Retinal pigment epithelial cell (primary cell): ENCODE measurements around the gene TFEB.
A peak's percentile ranks its signal among the peaks of the same experiment; 100 is the strongest.

Source experiments
- DNase-seq: peaks from one replicate; pipeline ENCODE4 v3.0.0-alpha.2; 2010; ENCODE audit warnings: low read depth
- H3K4me3 ChIP-seq: 2 replicates; pipeline ENCODE4 v1.5.1; 2011; ENCODE audit warnings: mild to moderate bottlenecking, low read length, control low read depth, moderate library complexity
- TF ChIP-seq, protein P1 (sequence below): conservative IDR thresholded peaks from 2 replicates; pipeline ENCODE4 v1.5.1; 2011; ENCODE audit warnings: low read depth, low read length, control low read depth, inconsistent platforms

The TFEB gene

DNA sequence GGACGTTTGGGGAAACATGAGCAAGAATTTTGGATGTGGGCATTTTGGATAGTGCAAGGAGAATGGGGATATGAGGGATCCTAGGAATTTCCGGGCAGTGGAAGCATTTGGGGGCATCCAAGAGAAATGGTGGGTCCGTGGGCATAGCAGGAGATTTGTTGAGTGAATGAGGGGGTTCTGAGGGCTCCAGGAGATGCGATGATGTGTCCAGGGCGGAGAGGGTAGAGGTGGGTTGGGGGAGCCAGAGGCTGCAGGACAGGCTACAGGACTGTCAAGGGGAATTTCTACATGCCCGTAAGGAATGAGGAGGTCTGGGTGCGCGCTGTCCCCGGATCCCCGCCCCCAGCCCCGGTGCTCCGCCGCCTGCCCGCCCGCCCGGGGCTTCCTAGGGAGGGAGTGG is 43.9 kb upstream of the TFEB start:
- TF ChIP-seq, protein P1, sequence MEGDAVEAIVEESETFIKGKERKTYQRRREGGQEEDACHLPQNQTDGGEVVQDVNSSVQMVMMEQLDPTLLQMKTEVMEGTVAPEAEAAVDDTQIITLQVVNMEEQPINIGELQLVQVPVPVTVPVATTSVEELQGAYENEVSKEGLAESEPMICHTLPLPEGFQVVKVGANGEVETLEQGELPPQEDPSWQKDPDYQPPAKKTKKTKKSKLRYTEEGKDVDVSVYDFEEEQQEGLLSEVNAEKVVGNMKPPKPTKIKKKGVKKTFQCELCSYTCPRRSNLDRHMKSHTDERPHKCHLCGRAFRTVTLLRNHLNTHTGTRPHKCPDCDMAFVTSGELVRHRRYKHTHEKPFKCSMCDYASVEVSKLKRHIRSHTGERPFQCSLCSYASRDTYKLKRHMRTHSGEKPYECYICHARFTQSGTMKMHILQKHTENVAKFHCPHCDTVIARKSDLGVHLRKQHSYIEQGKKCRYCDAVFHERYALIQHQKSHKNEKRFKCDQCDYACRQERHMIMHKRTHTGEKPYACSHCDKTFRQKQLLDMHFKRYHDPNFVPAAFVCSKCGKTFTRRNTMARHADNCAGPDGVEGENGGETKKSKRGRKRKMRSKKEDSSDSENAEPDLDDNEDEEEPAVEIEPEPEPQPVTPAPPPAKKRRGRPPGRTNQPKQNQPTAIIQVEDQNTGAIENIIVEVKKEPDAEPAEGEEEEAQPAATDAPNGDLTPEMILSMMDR, result no peak
- no peak for DNase-seq
- peak overlapping the region; percentile 67 for H3K4me3 ChIP-seq

DNA sequence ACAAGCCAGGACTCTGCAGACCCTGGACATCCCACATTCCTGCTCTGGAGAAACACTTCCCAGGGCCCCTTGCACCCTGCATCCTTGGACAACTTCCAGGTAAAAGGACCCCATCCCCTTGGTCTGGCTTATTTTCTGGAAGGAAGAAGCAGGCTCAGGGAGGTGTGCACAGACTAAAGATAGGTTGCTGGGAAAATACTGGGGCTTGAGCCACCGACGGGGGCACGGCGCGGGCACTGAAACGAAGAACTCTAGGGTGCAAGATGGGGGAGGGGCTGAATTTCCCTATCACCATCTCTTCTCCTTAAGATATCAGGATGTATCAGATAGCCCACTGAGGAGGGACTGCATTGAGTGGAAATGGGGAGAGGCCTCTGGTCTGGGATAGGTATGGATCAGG is 43.5 kb upstream of the TFEB start:
- TF ChIP-seq, protein P1, result no peak
- peak overlapping the region; percentile 67 for H3K4me3 ChIP-seq
- DNase-seq, result no peak

DNA sequence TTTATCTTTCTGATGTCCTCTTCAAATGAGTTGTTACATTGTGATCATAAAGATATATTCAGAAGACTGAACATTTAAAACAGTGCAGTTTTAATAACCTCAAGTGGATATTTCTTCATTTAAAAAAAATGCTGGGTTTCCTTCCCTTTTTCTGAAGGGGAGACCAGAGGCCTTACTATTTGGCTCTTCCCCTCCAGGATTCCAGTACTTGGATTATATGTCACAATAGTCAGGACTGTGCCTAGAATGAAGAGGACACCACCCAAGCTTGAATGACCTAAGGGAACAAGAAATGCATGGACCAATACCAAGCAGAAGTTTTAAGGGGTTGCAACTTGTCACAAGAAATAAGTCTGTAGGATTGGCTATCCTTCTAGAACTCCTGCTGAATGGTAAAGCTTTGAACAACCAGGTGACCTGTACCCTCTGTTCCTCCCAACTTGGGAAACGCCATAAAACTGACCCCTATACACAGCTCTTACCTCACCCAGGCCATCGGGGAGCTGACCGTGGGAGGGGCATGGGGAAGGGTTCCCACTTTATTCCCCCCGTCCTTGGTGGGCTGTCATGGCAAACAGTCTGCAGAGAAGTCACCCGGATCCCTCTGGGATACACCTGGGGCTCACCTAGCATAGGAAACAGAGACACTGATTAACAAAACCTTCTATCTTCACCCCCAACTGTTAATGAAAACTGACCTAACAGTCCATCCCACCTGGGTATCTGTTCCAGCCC is 42.3 kb upstream of the TFEB start:
- DNase-seq, result no peak
- H3K4me3 ChIP-seq, result no peak overlapping the region
- TF ChIP-seq, protein P1, result no peak

DNA sequence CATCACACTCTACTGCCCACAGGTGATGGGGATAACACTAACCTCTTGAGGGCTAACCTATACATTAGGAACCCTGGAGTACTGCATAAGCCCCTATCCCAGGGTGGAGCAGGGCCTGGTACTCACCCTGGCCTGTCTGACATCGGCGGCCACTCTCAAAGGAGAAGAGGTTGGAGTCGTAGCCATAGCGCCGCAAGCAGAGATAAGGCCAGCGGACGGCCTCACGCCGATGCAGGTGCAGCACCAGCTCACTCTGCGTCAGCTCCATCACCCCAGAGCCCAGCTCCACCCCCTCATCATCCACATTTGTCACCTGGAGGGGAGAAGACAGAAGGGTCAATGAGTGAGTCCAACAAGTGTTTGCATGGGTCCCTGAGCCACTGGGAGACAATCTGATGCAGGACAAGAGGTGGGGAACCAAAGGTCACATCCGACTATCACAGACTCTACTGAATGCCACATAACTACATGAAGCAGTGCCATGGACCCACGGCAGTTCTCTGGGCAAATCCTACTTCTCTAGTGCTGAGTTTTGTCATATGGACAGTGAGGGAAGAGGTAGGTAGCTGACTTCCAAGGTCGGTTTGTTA is 40.0 kb upstream of the TFEB start:
- no peak for DNase-seq
- TF ChIP-seq, protein P1, result no peak
- H3K4me3 ChIP-seq, result no peak overlapping the region

DNA sequence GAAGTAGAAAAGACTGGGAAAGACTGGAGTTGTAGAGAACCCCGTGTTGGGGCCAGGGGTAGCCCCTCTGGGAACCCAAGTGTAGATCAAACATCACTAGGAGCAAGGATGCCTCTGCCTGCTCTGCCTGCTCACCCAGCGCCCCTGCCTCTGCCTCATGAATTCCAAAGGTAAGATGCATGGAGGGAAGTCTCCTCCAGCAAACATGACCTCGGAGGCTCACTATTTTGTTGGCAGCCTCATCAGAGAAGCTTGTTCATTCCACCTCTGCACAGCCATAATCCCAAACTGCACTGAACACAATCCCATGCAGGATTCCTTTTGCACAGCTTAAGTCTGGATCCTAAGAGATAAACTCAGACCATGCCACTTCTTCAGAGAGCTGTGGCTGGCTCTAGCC is 39.4 kb upstream of the TFEB start:
- no peak overlapping the region for H3K4me3 ChIP-seq
- no peak for DNase-seq
- TF ChIP-seq, protein P1, result no peak

DNA sequence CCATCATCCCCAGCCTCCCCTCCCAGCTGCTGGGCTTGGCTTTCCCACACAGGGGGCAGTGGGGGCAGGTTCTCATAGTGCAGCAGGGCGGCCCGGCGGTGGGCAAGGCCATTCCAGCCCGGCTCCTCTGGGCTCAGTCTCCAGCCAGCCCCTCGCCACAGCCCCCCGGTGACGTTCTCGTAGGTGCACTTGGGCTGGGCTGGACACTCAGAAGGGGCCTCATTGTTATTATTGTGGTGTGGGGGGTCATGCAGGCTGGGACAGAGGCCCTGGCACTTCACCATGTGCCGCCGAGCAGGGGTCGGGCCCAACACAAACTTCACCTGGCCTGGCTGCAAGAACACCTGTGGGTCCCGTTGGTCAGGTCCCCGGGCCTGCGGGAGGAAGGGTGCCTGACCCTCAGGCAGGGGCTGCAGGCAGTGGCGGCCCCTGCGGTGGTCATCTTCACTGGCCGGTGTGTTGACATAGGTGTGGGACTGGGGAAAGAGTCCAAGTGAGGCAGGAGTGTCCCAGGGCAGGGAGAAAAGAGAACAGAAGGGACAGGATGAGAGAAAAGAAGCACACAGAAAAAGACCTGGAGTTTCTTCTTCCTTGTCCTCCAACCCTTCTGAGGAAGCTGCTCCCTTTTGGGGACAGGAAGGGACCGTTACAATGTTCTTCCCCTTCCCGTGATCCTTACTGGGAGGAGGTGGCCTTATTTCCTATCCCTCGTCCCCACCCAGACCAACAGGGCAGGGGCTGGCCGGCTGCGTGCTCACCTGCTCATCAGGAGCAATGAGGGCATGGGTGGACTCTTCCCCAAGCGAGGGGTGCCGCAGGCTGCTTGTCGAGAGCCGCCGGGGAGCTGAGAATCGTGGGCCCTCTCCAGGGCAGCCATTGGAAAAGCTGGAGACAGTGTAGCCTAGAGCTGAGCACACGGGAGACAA is 35.9 kb upstream of the TFEB start:
- TF ChIP-seq, protein P1, result no peak
- H3K4me3 ChIP-seq, result no peak overlapping the region
- DNase-seq, result no peak
